Loucy (cell line): ENCODE results near the gene IBA57.

Experiments used
- H2AFZ ChIP-seq: fragments of 200-600 bp; sonication (generic); 2 replicates; pipeline ENCODE4 v1.6.0; 2016; ENCODE audit warnings: antibody characterized with exemption, mild to moderate bottlenecking, low read length, moderate library complexity
- H3F3A ChIP-seq: fragments of 200-600 bp; 2 replicates; pipeline ENCODE4 v1.6.0; 2016; ENCODE audit warnings: antibody characterized with exemption, low read depth, mild to moderate bottlenecking
- H3K27me3 ChIP-seq: fragments of 200-600 bp; sonication (generic); 2 replicates; pipeline ENCODE4 v1.6.1; 2014; ENCODE audit warnings: low read length, mild to moderate bottlenecking; ENCODE audit not compliant: insufficient read depth, poor library complexity, severe bottlenecking
- H3K36me3 ChIP-seq: fragments of 200-600 bp; sonication (generic); 2 replicates; pipeline ENCODE4 v1.6.1; 2016; ENCODE audit warnings: low read length; ENCODE audit not compliant: insufficient read depth
- H3K4me1 ChIP-seq: fragments of 200-600 bp; sonication (generic); 2 replicates; pipeline ENCODE4 v1.5.1; 2014; ENCODE audit warnings: low read length, mild to moderate bottlenecking; ENCODE audit not compliant: insufficient read depth, poor library complexity, severe bottlenecking
- H3K4me2 ChIP-seq: fragments of 200-600 bp; sonication (generic); 2 replicates; pipeline ENCODE4 v1.6.0; 2014; ENCODE audit warnings: antibody characterized with exemption, low read length, low read depth, mild to moderate bottlenecking; ENCODE audit not compliant: poor library complexity, severe bottlenecking
- H3K4me3 ChIP-seq: fragments of 200-600 bp; sonication (generic); 2 replicates; pipeline ENCODE4 v1.5.1; 2014; ENCODE audit warnings: low read length, mild to moderate bottlenecking, mixed read lengths; ENCODE audit not compliant: poor library complexity, severe bottlenecking
- H3K79me2 ChIP-seq: fragments of 200-600 bp; sonication (generic); 2 replicates; pipeline ENCODE4 v1.6.1; 2014; ENCODE audit warnings: low read length; ENCODE audit not compliant: insufficient read depth
- H3K9ac ChIP-seq: fragments of 200-600 bp; sonication (generic); 2 replicates; pipeline ENCODE4 v1.6.0; 2014; ENCODE audit warnings: mild to moderate bottlenecking, low read depth, low read length, moderate library complexity; ENCODE audit not compliant: poor library complexity, severe bottlenecking
- H3K9me2 ChIP-seq: fragments of 200-600 bp; sonication (generic); replicated peaks from 2 replicates; pipeline ENCODE4 v1.6.1; 2016; ENCODE audit warnings: low read depth, low read length, mixed read lengths
- H3K9me3 ChIP-seq: fragments of 200-600 bp; sonication (generic); 2 replicates; pipeline ENCODE4 v1.6.1; 2014; ENCODE audit warnings: mild to moderate bottlenecking, antibody characterized with exemption, low read length, low read depth; ENCODE audit not compliant: insufficient read depth
- H4K20me1 ChIP-seq: fragments of 200-600 bp; sonication (generic); 2 replicates; pipeline ENCODE4 v1.6.0; 2014; ENCODE audit warnings: antibody characterized with exemption, low read length, mild to moderate bottlenecking; ENCODE audit not compliant: insufficient read depth, poor library complexity, severe bottlenecking
- CTCF ChIP-seq: fragments of 200-600 bp; sonication (generic); conservative IDR thresholded peaks from 2 replicates; pipeline ENCODE4 v1.5.1; 2014; ENCODE audit warnings: mild to moderate bottlenecking, antibody characterized with exemption, low read length
- EZH2phosphoT487 ChIP-seq: fragments of 200-600 bp; IDR thresholded peaks from 2 replicates; pipeline ENCODE4 v1.6.1; 2018; ENCODE audit warnings: antibody characterized with exemption, mild to moderate bottlenecking, moderate library complexity, borderline replicate concordance

Gene IBA57

GRCh38 chr1:228142155-228142691 lies 23.4 kb upstream of the IBA57 start:
- H2AFZ ChIP-seq = no peak overlapping the region
- H4K20me1 ChIP-seq = peaks cover 62% of the 10 kb centered on the region
- H3K4me1 ChIP-seq = peaks cover 31% of the 10 kb centered on the region
- peak overlapping the region; percentile 93 for H3K9ac ChIP-seq
- H3K4me3 ChIP-seq = peak overlapping the region; percentile 99
- no peak for TF ChIP-seq CTCF
- no peak for TF ChIP-seq EZH2phosphoT487
- H3K79me2 ChIP-seq = peaks cover 70% of the 10 kb centered on the region
- no peaks in the 10 kb centered on the region for H3F3A ChIP-seq
- H3K9me3 ChIP-seq = no peaks in the 10 kb centered on the region
- peak overlapping the region; percentile 95 for H3K4me2 ChIP-seq
- H3K9me2 ChIP-seq = no peaks in the 10 kb centered on the region
- no peaks in the 10 kb centered on the region; the same call in 1 of the 2 replicates for H3K36me3 ChIP-seq
- no peaks in the 10 kb centered on the region for H3K27me3 ChIP-seq

GRCh38 chr1:228142701-228143136 lies 22.9 kb upstream of the IBA57 start:
- H3K79me2 ChIP-seq = peaks cover 72% of the 10 kb centered on the region
- peaks cover 4% of the 10 kb centered on the region; the same call in 1 of the 2 replicates for H3K36me3 ChIP-seq
- H3K9me2 ChIP-seq = no peaks in the 10 kb centered on the region
- no peak overlapping the region for H2AFZ ChIP-seq
- TF ChIP-seq EZH2phosphoT487 = no peak
- no peak for TF ChIP-seq CTCF
- no peaks in the 10 kb centered on the region for H3K9me3 ChIP-seq
- H3K27me3 ChIP-seq = no peaks in the 10 kb centered on the region
- H4K20me1 ChIP-seq = peaks cover 62% of the 10 kb centered on the region
- H3K4me1 ChIP-seq = peaks cover 30% of the 10 kb centered on the region
- H3K4me2 ChIP-seq = peak overlapping the region; percentile 95
- H3K9ac ChIP-seq = peak overlapping the region; percentile 93
- H3K4me3 ChIP-seq = peak overlapping the region; percentile 99
- no peaks in the 10 kb centered on the region for H3F3A ChIP-seq

GRCh38 chr1:228143480-228144192 lies 22.0 kb upstream of the IBA57 start:
- Histone ChIP-seq H3K4me3 (peak overlapping the region; percentile 99), H4K20me1 (peaks cover 69% of the 10 kb centered on the region), H3K9me3 (no peaks in the 10 kb centered on the region), H3K9me2 (no peaks in the 10 kb centered on the region), H3K4me2 (peak overlapping the region; percentile 95), H3K4me1 (peaks cover 32% of the 10 kb centered on the region), H3K27me3 (no peaks in the 10 kb centered on the region), H3K9ac (peak overlapping the region; percentile 93), H3K79me2 (peaks cover 72% of the 10 kb centered on the region), H2AFZ (no peak overlapping the region), H3F3A (no peaks in the 10 kb centered on the region), H3K36me3 (peaks cover 9% of the 10 kb centered on the region; the same call in 1 of the 2 replicates)
- TF ChIP-seq EZH2phosphoT487 (no peak), CTCF (no peak)
